Liver (tissue), 9 donors: ENCODE data around the gene APP. TPM values are rescaled to one million over a fixed set of nuclear protein-coding genes. Genes with fewer than 3 reads are reported as not detected.

Experiments used
- DNase-seq: peaks from one replicate; pipeline ENCODE4 v3.0.0-alpha.2; 2017; ENCODE audit warnings: low spot score
- H3K27ac ChIP-seq, 2 donors: one replicate each; pipeline ENCODE4 v1.7.0; 2013; ENCODE audit warnings: inconsistent platforms in 2 of 2, low read length in 2 of 2, control low read depth in 1 of 2, low read depth in 1 of 2, mild to moderate bottlenecking in 1 of 2
- H3K27me3 ChIP-seq, 4 donors: one replicate each; pipeline versions ENCODE4 v1.6.1 to v1.7.0; 2013; ENCODE audit warnings: low read length in 3 of 4, inconsistent platforms in 1 of 4, mild to moderate bottlenecking in 1 of 4, moderate library complexity in 1 of 4; ENCODE audit not compliant: control insufficient read depth in 4 of 4, insufficient read depth in 4 of 4
- H3K36me3 ChIP-seq, 4 donors: one replicate each; pipeline versions ENCODE4 v1.6.1 to v1.7.0; 2013; ENCODE audit warnings: low read length in 3 of 4, mild to moderate bottlenecking in 3 of 4, low read depth in 1 of 4, moderate library complexity in 1 of 4; ENCODE audit not compliant: control insufficient read depth in 4 of 4, insufficient read depth in 3 of 4
- H3K4me1 ChIP-seq, 4 donors: one replicate each; pipeline versions ENCODE4 v1.6.1 to v1.7.0; 2013; ENCODE audit warnings: low read length in 3 of 4, mild to moderate bottlenecking in 3 of 4, moderate library complexity in 1 of 4; ENCODE audit not compliant: control insufficient read depth in 4 of 4, insufficient read depth in 4 of 4
- H3K4me3 ChIP-seq, 3 donors: one replicate each; pipeline versions ENCODE4 v1.6.1 to v1.7.0; 2013; ENCODE audit warnings: low read length in 3 of 3, control low read depth in 1 of 3, low read depth in 1 of 3, mild to moderate bottlenecking in 1 of 3
- H3K9ac ChIP-seq, 2 donors: one replicate each; pipeline ENCODE4 v1.7.0; 2013; ENCODE audit warnings: low read length in 2 of 2, mild to moderate bottlenecking in 2 of 2, moderate library complexity in 2 of 2, control low read depth in 1 of 2, low read depth in 1 of 2
- H3K9me3 ChIP-seq, 4 donors: one replicate each; pipeline versions ENCODE4 v1.6.1 to v1.7.0; 2013; ENCODE audit warnings: low read length in 3 of 4; ENCODE audit not compliant: control insufficient read depth in 4 of 4
- EGR1 ChIP-seq, 2 donors: IDR thresholded peaks; 2 replicates each; pipeline ENCODE4 v1.6.1; 2016 to 2018; ENCODE audit warnings: antibody characterized with exemption in 2 of 2, low read depth in 2 of 2
- FOXA1 ChIP-seq: IDR thresholded peaks from 2 replicates; pipeline ENCODE4 v1.6.1; 2016; ENCODE audit warnings: antibody characterized with exemption
- FOXA2 ChIP-seq: IDR thresholded peaks from 2 replicates; pipeline ENCODE4 v1.6.1; 2016; ENCODE audit warnings: antibody characterized with exemption
- GABPA ChIP-seq, 2 donors: IDR thresholded peaks in 1 of 2; conservative IDR thresholded peaks in 1 of 2; 2 replicates each; pipeline ENCODE4 v1.6.1; 2016; ENCODE audit warnings: antibody characterized with exemption in 2 of 2, mild to moderate bottlenecking in 1 of 2, moderate library complexity in 1 of 2
- HNF4A ChIP-seq, 2 donors: conservative IDR thresholded peaks; 2 replicates each; pipeline ENCODE4 v1.6.1; 2016; ENCODE audit warnings: antibody characterized with exemption in 2 of 2, mild to moderate bottlenecking in 2 of 2
- HNF4G ChIP-seq: IDR thresholded peaks from 2 replicates; pipeline ENCODE4 v1.6.1; 2016; ENCODE audit warnings: antibody characterized with exemption
- JUND ChIP-seq, 2 donors: IDR thresholded peaks; 2 replicates each; pipeline ENCODE4 v1.6.1; 2016; ENCODE audit warnings: antibody characterized with exemption in 2 of 2
- NR2F2 ChIP-seq: IDR thresholded peaks from 2 replicates; pipeline ENCODE4 v1.6.1; 2016; ENCODE audit warnings: antibody characterized with exemption
- RAD21 ChIP-seq, 2 donors: IDR thresholded peaks; 2 replicates each; pipeline ENCODE4 v1.6.1; 2016; ENCODE audit warnings: antibody characterized with exemption in 2 of 2, mild to moderate bottlenecking in 2 of 2
- RXRA ChIP-seq, 2 donors: IDR thresholded peaks; 2 replicates each; pipeline ENCODE4 v1.6.1; 2017 to 2018; ENCODE audit warnings: antibody characterized with exemption in 2 of 2, mild to moderate bottlenecking in 1 of 2
- SP1 ChIP-seq: IDR thresholded peaks from 2 replicates; pipeline ENCODE4 v1.6.1; 2018; ENCODE audit warnings: antibody characterized with exemption, mild to moderate bottlenecking
- TAF1 ChIP-seq: conservative IDR thresholded peaks from 2 replicates; pipeline ENCODE4 v1.6.1; 2016; ENCODE audit warnings: antibody characterized with exemption, mild to moderate bottlenecking
- YY1 ChIP-seq: IDR thresholded peaks from 2 replicates; pipeline ENCODE4 v1.6.1; 2016; ENCODE audit warnings: antibody characterized with exemption, mild to moderate bottlenecking
- WGBS: extraction: QIAGEN DNeasy Blood & Tissue Kit; methylation state at CpG from one replicate; pipeline ENCODE4 v1.1.7; 2013; 5-methylcytosine and 5-hydroxymethylcytosine counted together
- polyA plus RNA-seq, 2 donors: library from polyadenylated mRNA; stranded (reverse) in 1 of 2; unstranded in 1 of 2; fragments of 200-250 nt in 1 of 2; fragments of >200 nt in 1 of 2; fragmentation: Nextera tagmentation in 1 of 2; extraction: Ambion mirVana in 1 of 2; gene quantifications; one replicate each; pipeline versions ENCODE4 v1.2.1 to v1.2.3, GENCODE V29; 2013 to 2015
- total RNA-seq, 2 donors: library from RNA; depleted of rRNA; stranded (reverse); fragments of >200 nt; gene quantifications; one replicate each; pipeline ENCODE4 v1.2.3, GENCODE V29; 2014
- TF ChIP-seq, protein P1 (sequence below): IDR thresholded peaks from 2 replicates; pipeline ENCODE4 v1.6.1; 2016; ENCODE audit warnings: antibody characterized with exemption
- TF ChIP-seq, protein P2 (sequence below): IDR thresholded peaks from 2 replicates; pipeline ENCODE4 v1.6.1; 2016; ENCODE audit warnings: antibody characterized with exemption
- TF ChIP-seq, protein P3 (sequence below): fragments of 150-350 bp; IDR thresholded peaks from 2 replicates; pipeline ENCODE4 v1.5.1; 2017; ENCODE audit warnings: improper control_type of control experiment, low read depth, low read length; ENCODE audit not compliant: missing input control
- TF ChIP-seq, protein P4 (sequence below): IDR thresholded peaks from 2 replicates; pipeline ENCODE4 v1.6.1; 2016; ENCODE audit warnings: antibody characterized with exemption
- TF ChIP-seq, protein P5 (sequence below): IDR thresholded peaks from 2 replicates; pipeline ENCODE4 v1.6.1; 2016; ENCODE audit warnings: antibody characterized with exemption, mild to moderate bottlenecking
- donor health status: healthy.
- donor health status: healthy.
- donor health status: healthy.
- donor health status: healthy.
- donor health status: healthy.

The APP gene
- total and polyA plus RNA-seq, 4 donors: 24.9 to 201 (median 111) TPM

DNA sequence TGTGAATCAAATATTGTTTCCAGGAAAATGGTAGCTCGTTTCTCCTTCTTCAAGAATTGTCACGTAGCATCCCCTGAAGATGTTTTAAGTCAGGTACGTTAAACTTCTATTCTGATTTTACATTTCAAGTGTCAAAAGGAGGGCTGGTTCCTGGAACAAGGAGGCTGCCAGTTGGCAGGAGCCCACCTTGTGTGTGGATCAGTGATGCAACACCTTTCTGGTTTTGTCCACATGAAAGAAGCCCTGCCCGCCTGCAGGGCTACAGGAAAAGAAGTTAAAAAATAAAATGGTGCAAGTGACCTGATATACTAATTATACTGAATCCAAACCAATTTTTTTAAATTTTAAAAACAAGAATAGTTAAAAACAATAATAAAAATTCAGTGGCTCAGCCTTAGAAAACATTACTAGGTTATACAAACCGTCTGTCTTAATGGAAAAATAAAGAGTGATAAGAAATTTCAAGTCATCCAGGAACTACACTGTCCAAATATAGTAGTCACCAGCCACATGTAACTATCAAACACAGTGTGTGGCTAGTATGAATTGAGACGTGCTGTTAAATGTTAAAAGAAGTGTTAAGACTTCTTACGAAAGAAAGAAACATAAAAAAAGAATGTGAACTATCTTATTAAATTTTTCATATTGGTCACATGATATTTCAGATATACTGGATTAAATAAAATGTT lies 123.1 kb downstream of the APP start:
- Histone ChIP-seq H3K4me3 (no peak overlapping the region), H3K9ac (no peak overlapping the region), H3K27me3 (no peaks in the 10 kb centered on the region), H3K4me1 (no peaks in the 10 kb centered on the region), H3K27ac (no peak overlapping the region), H3K36me3 (peaks cover under 1 to 21% (median 13%) of the 10 kb centered on the region in 4 donors), H3K9me3 (no peaks in the 10 kb centered on the region)
- TF ChIP-seq RAD21 (IDR thresholded peaks at IDR 0.05) (no peak), JUND (IDR thresholded peaks at IDR 0.05) (no peak), HNF4G (no peak), YY1 (no peak), TAF1 (no peak), RXRA (IDR thresholded peaks at IDR 0.05) (no peak), NR2F2 (no peak), HNF4A (conservative IDR thresholded peaks at IDR 0.05) (no peak), EGR1 (IDR thresholded peaks at IDR 0.05; ENCODE audit: low read depth in 2 of 2) (no peak)
- TF ChIP-seq, protein P1, sequence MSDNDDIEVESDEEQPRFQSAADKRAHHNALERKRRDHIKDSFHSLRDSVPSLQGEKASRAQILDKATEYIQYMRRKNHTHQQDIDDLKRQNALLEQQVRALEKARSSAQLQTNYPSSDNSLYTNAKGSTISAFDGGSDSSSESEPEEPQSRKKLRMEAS: no peak
- WGBS: 68% methylated on average over 7 of the region's 7 CpGs
- no peak for DNase-seq

DNA sequence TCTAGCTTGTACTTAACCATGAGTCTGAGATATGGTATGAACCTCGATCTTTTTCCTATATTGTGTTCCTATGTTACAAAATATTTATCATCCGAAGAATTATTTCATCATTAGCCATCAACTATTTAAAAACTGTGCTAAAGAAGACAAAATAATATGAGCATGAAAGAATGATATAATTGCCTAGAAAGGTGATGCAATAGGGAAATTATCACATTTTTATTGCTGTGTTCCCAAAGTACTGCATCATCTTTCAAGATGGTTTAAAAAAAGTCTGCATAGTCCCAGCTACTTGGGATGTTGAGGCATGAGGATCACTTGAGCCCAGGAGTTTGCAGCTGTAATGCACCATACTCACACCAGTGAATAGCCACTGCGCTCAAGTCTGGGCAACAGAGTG lies 126.7 kb downstream of the APP start:
- Histone ChIP-seq H3K9ac (no peak overlapping the region), H3K4me1 (peaks cover 0 to 4% (median 0%) of the 10 kb centered on the region in 4 donors), H3K9me3 (no peaks in the 10 kb centered on the region), H3K4me3 (no peak overlapping the region), H3K36me3 (peaks cover 0 to 8% (median 2%) of the 10 kb centered on the region in 4 donors), H3K27me3 (no peaks in the 10 kb centered on the region), H3K27ac (no peak overlapping the region)
- WGBS: 94% methylated on average over 3 of the region's 3 CpGs
- TF ChIP-seq FOXA1: no peak
- TF ChIP-seq RAD21 (IDR thresholded peaks at IDR 0.05): no peak
- no peak for TF ChIP-seq RXRA (IDR thresholded peaks at IDR 0.05)
- no peak for TF ChIP-seq HNF4G
- TF ChIP-seq EGR1 (IDR thresholded peaks at IDR 0.05; ENCODE audit: low read depth in 2 of 2): no peak
- DNase-seq: no peak

DNA sequence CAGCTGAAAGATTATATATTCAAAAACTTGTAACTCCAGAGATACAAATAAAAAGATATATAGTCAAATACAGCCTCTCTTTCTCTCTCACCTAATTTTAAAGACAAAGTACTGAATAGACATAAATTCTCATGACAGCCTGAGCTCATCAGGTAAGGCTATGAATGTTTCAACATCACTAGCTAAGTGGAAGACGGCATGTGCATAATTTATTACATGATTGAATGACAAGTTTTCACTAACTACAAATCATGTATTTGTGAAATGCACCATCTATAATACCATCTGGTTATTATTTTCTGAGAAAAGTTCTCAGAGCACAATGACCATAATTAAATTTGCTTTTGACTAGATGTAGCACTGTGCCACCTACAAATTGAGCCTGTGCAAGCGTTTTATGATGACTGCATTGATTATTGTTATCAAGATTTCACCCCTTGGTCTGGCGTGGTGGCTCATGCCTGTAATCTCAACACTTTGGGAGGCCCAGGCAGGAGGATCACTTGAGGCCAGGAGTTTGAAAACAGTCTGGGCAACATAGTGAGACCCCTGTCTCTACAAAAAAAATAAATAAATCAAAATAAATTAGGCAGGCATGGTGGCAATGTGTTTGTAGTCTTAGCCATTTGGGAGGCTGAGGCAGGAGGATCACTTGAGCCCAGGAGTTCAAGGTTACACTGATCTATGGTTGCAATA lies 128.2 kb downstream of the APP start:
- no peak for DNase-seq
- Histone ChIP-seq H3K4me1 (peaks cover 0 to 4% (median 0%) of the 10 kb centered on the region in 4 donors), H3K9me3 (no peaks in the 10 kb centered on the region), H3K27me3 (no peaks in the 10 kb centered on the region), H3K4me3 (no peak overlapping the region), H3K27ac (no peak overlapping the region), H3K36me3 (peaks cover 0 to 4% (median 1%) of the 10 kb centered on the region in 4 donors), H3K9ac (no peak overlapping the region)
- 93% methylated on average over 3 of the region's 3 CpGs for WGBS
- TF ChIP-seq, protein P2, sequence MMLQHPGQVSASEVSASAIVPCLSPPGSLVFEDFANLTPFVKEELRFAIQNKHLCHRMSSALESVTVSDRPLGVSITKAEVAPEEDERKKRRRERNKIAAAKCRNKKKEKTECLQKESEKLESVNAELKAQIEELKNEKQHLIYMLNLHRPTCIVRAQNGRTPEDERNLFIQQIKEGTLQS: no peak
- TF ChIP-seq FOXA2 (no peak), RAD21 (IDR thresholded peaks at IDR 0.05) (no peak), HNF4A (conservative IDR thresholded peaks at IDR 0.05) (no peak), YY1 (no peak), HNF4G (no peak), FOXA1 (no peak), NR2F2 (no peak), TAF1 (no peak), SP1 (no peak), GABPA (IDR thresholded peaks at IDR 0.05 in 1 of 2, conservative IDR thresholded peaks at IDR 0.05 in 1 of 2) (no peak), RXRA (IDR thresholded peaks at IDR 0.05) (no peak), EGR1 (IDR thresholded peaks at IDR 0.05; ENCODE audit: low read depth in 2 of 2) (no peak), JUND (IDR thresholded peaks at IDR 0.05) (no peak)
- TF ChIP-seq, protein P3, sequence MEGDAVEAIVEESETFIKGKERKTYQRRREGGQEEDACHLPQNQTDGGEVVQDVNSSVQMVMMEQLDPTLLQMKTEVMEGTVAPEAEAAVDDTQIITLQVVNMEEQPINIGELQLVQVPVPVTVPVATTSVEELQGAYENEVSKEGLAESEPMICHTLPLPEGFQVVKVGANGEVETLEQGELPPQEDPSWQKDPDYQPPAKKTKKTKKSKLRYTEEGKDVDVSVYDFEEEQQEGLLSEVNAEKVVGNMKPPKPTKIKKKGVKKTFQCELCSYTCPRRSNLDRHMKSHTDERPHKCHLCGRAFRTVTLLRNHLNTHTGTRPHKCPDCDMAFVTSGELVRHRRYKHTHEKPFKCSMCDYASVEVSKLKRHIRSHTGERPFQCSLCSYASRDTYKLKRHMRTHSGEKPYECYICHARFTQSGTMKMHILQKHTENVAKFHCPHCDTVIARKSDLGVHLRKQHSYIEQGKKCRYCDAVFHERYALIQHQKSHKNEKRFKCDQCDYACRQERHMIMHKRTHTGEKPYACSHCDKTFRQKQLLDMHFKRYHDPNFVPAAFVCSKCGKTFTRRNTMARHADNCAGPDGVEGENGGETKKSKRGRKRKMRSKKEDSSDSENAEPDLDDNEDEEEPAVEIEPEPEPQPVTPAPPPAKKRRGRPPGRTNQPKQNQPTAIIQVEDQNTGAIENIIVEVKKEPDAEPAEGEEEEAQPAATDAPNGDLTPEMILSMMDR: no peak
- TF ChIP-seq, protein P4, sequence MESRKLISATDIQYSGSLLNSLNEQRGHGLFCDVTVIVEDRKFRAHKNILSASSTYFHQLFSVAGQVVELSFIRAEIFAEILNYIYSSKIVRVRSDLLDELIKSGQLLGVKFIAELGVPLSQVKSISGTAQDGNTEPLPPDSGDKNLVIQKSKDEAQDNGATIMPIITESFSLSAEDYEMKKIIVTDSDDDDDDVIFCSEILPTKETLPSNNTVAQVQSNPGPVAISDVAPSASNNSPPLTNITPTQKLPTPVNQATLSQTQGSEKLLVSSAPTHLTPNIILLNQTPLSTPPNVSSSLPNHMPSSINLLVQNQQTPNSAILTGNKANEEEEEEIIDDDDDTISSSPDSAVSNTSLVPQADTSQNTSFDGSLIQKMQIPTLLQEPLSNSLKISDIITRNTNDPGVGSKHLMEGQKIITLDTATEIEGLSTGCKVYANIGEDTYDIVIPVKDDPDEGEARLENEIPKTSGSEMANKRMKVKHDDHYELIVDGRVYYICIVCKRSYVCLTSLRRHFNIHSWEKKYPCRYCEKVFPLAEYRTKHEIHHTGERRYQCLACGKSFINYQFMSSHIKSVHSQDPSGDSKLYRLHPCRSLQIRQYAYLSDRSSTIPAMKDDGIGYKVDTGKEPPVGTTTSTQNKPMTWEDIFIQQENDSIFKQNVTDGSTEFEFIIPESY: no peak
- TF ChIP-seq, protein P5, sequence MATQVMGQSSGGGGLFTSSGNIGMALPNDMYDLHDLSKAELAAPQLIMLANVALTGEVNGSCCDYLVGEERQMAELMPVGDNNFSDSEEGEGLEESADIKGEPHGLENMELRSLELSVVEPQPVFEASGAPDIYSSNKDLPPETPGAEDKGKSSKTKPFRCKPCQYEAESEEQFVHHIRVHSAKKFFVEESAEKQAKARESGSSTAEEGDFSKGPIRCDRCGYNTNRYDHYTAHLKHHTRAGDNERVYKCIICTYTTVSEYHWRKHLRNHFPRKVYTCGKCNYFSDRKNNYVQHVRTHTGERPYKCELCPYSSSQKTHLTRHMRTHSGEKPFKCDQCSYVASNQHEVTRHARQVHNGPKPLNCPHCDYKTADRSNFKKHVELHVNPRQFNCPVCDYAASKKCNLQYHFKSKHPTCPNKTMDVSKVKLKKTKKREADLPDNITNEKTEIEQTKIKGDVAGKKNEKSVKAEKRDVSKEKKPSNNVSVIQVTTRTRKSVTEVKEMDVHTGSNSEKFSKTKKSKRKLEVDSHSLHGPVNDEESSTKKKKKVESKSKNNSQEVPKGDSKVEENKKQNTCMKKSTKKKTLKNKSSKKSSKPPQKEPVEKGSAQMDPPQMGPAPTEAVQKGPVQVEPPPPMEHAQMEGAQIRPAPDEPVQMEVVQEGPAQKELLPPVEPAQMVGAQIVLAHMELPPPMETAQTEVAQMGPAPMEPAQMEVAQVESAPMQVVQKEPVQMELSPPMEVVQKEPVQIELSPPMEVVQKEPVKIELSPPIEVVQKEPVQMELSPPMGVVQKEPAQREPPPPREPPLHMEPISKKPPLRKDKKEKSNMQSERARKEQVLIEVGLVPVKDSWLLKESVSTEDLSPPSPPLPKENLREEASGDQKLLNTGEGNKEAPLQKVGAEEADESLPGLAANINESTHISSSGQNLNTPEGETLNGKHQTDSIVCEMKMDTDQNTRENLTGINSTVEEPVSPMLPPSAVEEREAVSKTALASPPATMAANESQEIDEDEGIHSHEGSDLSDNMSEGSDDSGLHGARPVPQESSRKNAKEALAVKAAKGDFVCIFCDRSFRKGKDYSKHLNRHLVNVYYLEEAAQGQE: no peak
